Neural cell (in vitro differentiated cells): ENCODE results near the gene TSPAN9. TPM values are rescaled to one million over a fixed set of nuclear protein-coding genes. Genes with fewer than 3 reads are reported as not detected.

ENCODE experiments used
- H2AFZ ChIP-seq: fragments of 200-600, 300-800 bp; sonication (generic), shearing (Covaris generic); 2 replicates; pipeline ENCODE4 v1.6.0; 2014; ENCODE audit warnings: low read depth, mild to moderate bottlenecking, antibody characterized with exemption, low read length, moderate library complexity
- H3F3A ChIP-seq: fragments of 200-600 bp; shearing (Covaris generic); 2 replicates; pipeline ENCODE4 v1.6.1; 2016; ENCODE audit warnings: mild to moderate bottlenecking, moderate library complexity, mixed read lengths, antibody characterized with exemption, low read length; ENCODE audit not compliant: insufficient read depth, poor library complexity, severe bottlenecking
- H3K27ac ChIP-seq: fragments of 200-600, 300-800 bp; sonication (generic), shearing (Covaris generic); 2 replicates; pipeline ENCODE4 v1.5.1; 2014; ENCODE audit warnings: mild to moderate bottlenecking, low read length, moderate library complexity
- H3K27me3 ChIP-seq: fragments of 300-800, 200-600 bp; sonication (generic), shearing (Covaris generic); 2 replicates; pipeline ENCODE4 v1.6.0; 2014; ENCODE audit warnings: mild to moderate bottlenecking, low read depth, low read length, moderate library complexity; ENCODE audit not compliant: insufficient read depth
- H3K36me3 ChIP-seq: fragments of 300-800, 200-600 bp; sonication (generic), shearing (Covaris generic); 2 replicates; pipeline ENCODE4 v1.5.1; 2014; ENCODE audit warnings: mild to moderate bottlenecking, antibody characterized with exemption, low read length, moderate library complexity; ENCODE audit not compliant: insufficient read depth
- H3K4me2 ChIP-seq: fragments of 300-800, 200-600 bp; sonication (generic), shearing (Covaris generic); 2 replicates; pipeline ENCODE4 v1.6.0; 2014; ENCODE audit warnings: mild to moderate bottlenecking, low read length
- H3K4me3 ChIP-seq: fragments of 300-800, 200-600 bp; sonication (generic), shearing (Covaris generic); 2 replicates; pipeline ENCODE4 v1.5.1; 2014; ENCODE audit warnings: mild to moderate bottlenecking, low read length, moderate library complexity
- H3K79me2 ChIP-seq: fragments of 200-600 bp; shearing (Covaris generic); replicated peaks from 2 replicates; pipeline ENCODE4 v1.6.0; 2014; ENCODE audit warnings: mild to moderate bottlenecking, low read length, moderate library complexity; ENCODE audit not compliant: insufficient read depth
- H3K9ac ChIP-seq: fragments of 300-800, 200-600 bp; sonication (generic), shearing (Covaris generic); 2 replicates; pipeline ENCODE4 v1.6.1; 2016; ENCODE audit warnings: mild to moderate bottlenecking, low read length, mixed read lengths
- H3K9me2 ChIP-seq: fragments of 200-600 bp; shearing (Covaris generic); 2 replicates; pipeline ENCODE4 v1.6.1; 2016; ENCODE audit warnings: mild to moderate bottlenecking, low read length, mixed read lengths; ENCODE audit not compliant: insufficient read depth
- H3K9me3 ChIP-seq: fragments of 200-600, 300-800 bp; sonication (generic), shearing (Covaris generic); 2 replicates; pipeline ENCODE4 v1.6.1; 2016; ENCODE audit warnings: mild to moderate bottlenecking, mixed run types, low read length, moderate library complexity, mixed read lengths
- H4K20me1 ChIP-seq: fragments of 200-600 bp; shearing (Covaris generic); 2 replicates; pipeline ENCODE4 v1.6.1; 2016; ENCODE audit warnings: mild to moderate bottlenecking, mixed run types; ENCODE audit not compliant: insufficient read depth
- EP300 ChIP-seq: fragments of 450-650 bp; conservative IDR thresholded peaks from 2 replicates; pipeline ENCODE4 v1.6.1; 2014; ENCODE audit warnings: antibody characterized with exemption, mild to moderate bottlenecking, moderate library complexity; ENCODE audit not compliant: poor library complexity, severe bottlenecking
- EZH2 ChIP-seq: fragments of 200-600, 300-800 bp; shearing (Covaris generic), sonication (generic); IDR thresholded peaks from 2 replicates; pipeline ENCODE4 v1.6.1; 2014; ENCODE audit warnings: antibody characterized with exemption, low read length, borderline replicate concordance, mild to moderate bottlenecking; ENCODE audit not compliant: insufficient read depth, poor library complexity, severe bottlenecking
- MXI1 ChIP-seq: fragments of 450-650 bp; conservative IDR thresholded peaks from 2 replicates; pipeline ENCODE4 v1.6.1; 2014; ENCODE audit warnings: antibody characterized with exemption, mild to moderate bottlenecking; ENCODE audit not compliant: poor library complexity, severe bottlenecking
- POLR2AphosphoS5 ChIP-seq: IDR thresholded peaks from 2 replicates; pipeline ENCODE4 v1.6.1; 2012
- RAD21 ChIP-seq: fragments of 450-650 bp; conservative IDR thresholded peaks from 2 replicates; pipeline ENCODE4 v1.6.1; 2014; ENCODE audit warnings: antibody characterized with exemption, mild to moderate bottlenecking, moderate library complexity
- SMC3 ChIP-seq: fragments of 450-650 bp; conservative IDR thresholded peaks from 2 replicates; pipeline ENCODE4 v1.6.1; 2014; ENCODE audit warnings: antibody characterized with exemption, mild to moderate bottlenecking, moderate library complexity; ENCODE audit not compliant: poor library complexity
- TAF1 ChIP-seq: IDR thresholded peaks from 2 replicates; pipeline ENCODE4 v1.6.1; 2012; ENCODE audit warnings: low read depth
- polyA plus RNA-seq: library from polyadenylated mRNA; depleted of rRNA; stranded (reverse); fragments of >200 nt; gene quantifications from 2 replicates; pipeline ENCODE4 v1.2.3, GENCODE V29; 2014
- TF ChIP-seq, protein P1 (sequence below): IDR thresholded peaks from 2 replicates; pipeline ENCODE4 v1.6.1; 2012; ENCODE audit warnings: borderline replicate concordance
- TF ChIP-seq, protein P2 (sequence below): fragments of 450-650 bp; IDR thresholded peaks from 2 replicates; pipeline ENCODE4 v1.5.1; 2014; ENCODE audit warnings: antibody characterized with exemption, mild to moderate bottlenecking, moderate library complexity; ENCODE audit not compliant: poor library complexity, severe bottlenecking

Gene TSPAN9
- polyA plus RNA-seq, 1 donor from 2014 or later, result 11.9 TPM

DNA sequence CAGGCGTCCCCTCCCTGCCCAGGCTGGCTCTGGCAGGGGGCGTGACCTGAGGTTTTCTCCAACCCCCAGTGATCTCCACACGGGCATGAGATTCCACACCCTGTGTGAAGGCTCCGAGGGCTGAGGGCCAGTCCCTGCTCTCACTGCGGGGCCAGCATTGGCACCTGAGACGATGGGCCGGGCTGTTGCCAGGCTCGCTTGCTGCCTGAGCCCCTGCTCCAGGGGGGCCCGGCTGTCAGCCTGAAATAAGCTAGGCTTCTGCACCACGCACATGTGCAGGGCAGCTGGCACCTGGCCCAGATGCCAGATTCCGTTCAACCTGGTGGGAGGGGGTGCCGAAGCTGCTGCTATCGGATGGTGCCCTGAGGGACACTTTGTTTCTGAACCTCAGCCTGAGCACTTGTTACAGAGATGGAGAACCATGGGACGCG, 217.3 kb downstream of the TSPAN9 start:
- no peaks in the 10 kb centered on the region for H3K9me2 ChIP-seq
- H2AFZ ChIP-seq, result no peak overlapping the region
- no peak overlapping the region for H3K9ac ChIP-seq
- no peaks in the 10 kb centered on the region for H3K27me3 ChIP-seq
- no peak overlapping the region for H3K4me2 ChIP-seq
- H3K27ac ChIP-seq, result no peak overlapping the region
- no peaks in the 10 kb centered on the region for H3F3A ChIP-seq
- no peaks in the 10 kb centered on the region for H3K9me3 ChIP-seq
- TF ChIP-seq RAD21, result no peak
- TF ChIP-seq MXI1, result no peak
- TF ChIP-seq POLR2AphosphoS5, result no peak
- TF ChIP-seq, protein P1, sequence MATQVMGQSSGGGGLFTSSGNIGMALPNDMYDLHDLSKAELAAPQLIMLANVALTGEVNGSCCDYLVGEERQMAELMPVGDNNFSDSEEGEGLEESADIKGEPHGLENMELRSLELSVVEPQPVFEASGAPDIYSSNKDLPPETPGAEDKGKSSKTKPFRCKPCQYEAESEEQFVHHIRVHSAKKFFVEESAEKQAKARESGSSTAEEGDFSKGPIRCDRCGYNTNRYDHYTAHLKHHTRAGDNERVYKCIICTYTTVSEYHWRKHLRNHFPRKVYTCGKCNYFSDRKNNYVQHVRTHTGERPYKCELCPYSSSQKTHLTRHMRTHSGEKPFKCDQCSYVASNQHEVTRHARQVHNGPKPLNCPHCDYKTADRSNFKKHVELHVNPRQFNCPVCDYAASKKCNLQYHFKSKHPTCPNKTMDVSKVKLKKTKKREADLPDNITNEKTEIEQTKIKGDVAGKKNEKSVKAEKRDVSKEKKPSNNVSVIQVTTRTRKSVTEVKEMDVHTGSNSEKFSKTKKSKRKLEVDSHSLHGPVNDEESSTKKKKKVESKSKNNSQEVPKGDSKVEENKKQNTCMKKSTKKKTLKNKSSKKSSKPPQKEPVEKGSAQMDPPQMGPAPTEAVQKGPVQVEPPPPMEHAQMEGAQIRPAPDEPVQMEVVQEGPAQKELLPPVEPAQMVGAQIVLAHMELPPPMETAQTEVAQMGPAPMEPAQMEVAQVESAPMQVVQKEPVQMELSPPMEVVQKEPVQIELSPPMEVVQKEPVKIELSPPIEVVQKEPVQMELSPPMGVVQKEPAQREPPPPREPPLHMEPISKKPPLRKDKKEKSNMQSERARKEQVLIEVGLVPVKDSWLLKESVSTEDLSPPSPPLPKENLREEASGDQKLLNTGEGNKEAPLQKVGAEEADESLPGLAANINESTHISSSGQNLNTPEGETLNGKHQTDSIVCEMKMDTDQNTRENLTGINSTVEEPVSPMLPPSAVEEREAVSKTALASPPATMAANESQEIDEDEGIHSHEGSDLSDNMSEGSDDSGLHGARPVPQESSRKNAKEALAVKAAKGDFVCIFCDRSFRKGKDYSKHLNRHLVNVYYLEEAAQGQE, result no peak
- no peak for TF ChIP-seq EP300
- TF ChIP-seq SMC3, result no peak
- no peak for TF ChIP-seq TAF1
- no peaks in the 10 kb centered on the region for H3K79me2 ChIP-seq
- no peaks in the 10 kb centered on the region for H4K20me1 ChIP-seq
- no peaks in the 10 kb centered on the region for H3K36me3 ChIP-seq
- no peak overlapping the region for H3K4me3 ChIP-seq

DNA sequence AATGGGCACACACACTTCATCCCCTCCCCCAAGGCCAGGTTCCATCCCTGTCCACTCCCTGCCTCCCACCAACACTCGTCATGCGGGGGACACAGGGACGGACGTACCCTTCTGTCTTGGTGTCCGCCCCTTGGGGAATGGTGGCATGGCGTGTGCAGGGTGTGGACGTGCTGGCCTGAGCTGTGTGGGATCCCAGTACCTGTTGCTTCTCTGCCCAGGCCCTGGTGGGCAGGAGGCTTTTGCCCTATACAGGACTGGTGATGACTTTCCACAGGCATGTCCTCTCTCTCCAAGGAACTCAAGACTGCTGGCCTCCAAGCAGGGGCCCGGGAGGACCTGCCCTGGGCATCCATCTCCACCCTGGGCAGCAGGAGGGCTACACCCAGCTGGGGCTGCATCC, 218.0 kb downstream of the TSPAN9 start:
- TF ChIP-seq, protein P2, sequence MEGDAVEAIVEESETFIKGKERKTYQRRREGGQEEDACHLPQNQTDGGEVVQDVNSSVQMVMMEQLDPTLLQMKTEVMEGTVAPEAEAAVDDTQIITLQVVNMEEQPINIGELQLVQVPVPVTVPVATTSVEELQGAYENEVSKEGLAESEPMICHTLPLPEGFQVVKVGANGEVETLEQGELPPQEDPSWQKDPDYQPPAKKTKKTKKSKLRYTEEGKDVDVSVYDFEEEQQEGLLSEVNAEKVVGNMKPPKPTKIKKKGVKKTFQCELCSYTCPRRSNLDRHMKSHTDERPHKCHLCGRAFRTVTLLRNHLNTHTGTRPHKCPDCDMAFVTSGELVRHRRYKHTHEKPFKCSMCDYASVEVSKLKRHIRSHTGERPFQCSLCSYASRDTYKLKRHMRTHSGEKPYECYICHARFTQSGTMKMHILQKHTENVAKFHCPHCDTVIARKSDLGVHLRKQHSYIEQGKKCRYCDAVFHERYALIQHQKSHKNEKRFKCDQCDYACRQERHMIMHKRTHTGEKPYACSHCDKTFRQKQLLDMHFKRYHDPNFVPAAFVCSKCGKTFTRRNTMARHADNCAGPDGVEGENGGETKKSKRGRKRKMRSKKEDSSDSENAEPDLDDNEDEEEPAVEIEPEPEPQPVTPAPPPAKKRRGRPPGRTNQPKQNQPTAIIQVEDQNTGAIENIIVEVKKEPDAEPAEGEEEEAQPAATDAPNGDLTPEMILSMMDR, result no peak
- TF ChIP-seq RAD21 (no peak), SMC3 (no peak), TAF1 (no peak), EZH2 (no peak), POLR2AphosphoS5 (no peak), MXI1 (no peak)
- TF ChIP-seq, protein P1, result no peak
- Histone ChIP-seq H3K4me3 (no peak overlapping the region), H3K27ac (no peak overlapping the region), H2AFZ (no peak overlapping the region), H3K79me2 (no peaks in the 10 kb centered on the region), H3K27me3 (no peaks in the 10 kb centered on the region), H3K36me3 (no peaks in the 10 kb centered on the region), H3F3A (no peaks in the 10 kb centered on the region), H3K4me2 (no peak overlapping the region), H3K9me2 (no peaks in the 10 kb centered on the region), H4K20me1 (no peaks in the 10 kb centered on the region), H3K9ac (no peak overlapping the region), H3K9me3 (no peaks in the 10 kb centered on the region)
